ENCODE measurements around the gene LRRK1. TPM values are rescaled to one million over a fixed set of nuclear protein-coding genes. Genes with fewer than 3 reads are reported as not detected.

LRRK1 gene
- total RNA-seq, 1 experiment from 2014 or later: 7.0 TPM

DNA sequence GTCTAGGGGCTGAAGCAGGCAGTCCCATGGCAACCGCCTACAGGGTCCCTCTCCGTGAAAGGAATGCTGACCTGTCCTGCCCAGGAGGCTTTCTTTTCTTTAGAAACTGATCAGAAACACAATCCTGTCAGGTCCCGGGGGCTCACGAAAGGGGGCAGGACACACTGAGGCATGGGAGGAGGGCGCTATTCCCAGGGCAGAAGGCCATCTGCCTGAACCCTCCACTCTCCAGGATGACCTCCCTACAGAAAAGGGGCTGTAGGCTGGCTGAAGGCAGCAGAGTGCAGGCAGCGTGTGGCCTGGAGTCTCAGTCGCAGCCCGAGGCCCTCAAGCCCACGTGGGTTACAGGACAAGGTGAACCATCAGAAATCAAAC is 18.4 kb upstream of the LRRK1 start:
- Histone ChIP-seq H3K9me3 (ENCODE audit: low read length) (no peaks in the 10 kb centered on the region), H3K4me2 (ENCODE audit: low read length) (no peak overlapping the region), H4K20me1 (ENCODE audit: low read length) (peaks cover 44% of the 10 kb centered on the region), H3K4me1 (ENCODE audit: insufficient read depth, low read length) (no peaks in the 10 kb centered on the region; the same call in 1 of the 2 replicates), H3K9ac (ENCODE audit: low read length) (no peak overlapping the region), H2AFZ (ENCODE audit: low read length) (no peak overlapping the region), H3K9me2 (replicated peaks; ENCODE audit: low read length) (no peaks in the 10 kb centered on the region), H3K27me3 (ENCODE audit: low read length) (no peaks in the 10 kb centered on the region), H3F3A (ENCODE audit: low read length, unreplicated experiment) (peaks cover 91% of the 10 kb centered on the region), H3K36me3 (ENCODE audit: low read depth, low read length) (peaks cover 100% of the 10 kb centered on the region), H3K79me2 (ENCODE audit: low read length) (peaks cover 4% of the 10 kb centered on the region; the same call in 1 of the 2 replicates), H3K27ac (ENCODE audit: low read length) (0 out of 2 replicates have a peak overlapping the region, but pooled peaks have one; percentile 0), H3K4me3 (ENCODE audit: low read length) (no peak overlapping the region)
- CTCF ChIA-PET: interaction anchor here (1.0 kb wide), 1 partner anchor 18 kb away, joined by 3 read pairs; no protein-coding TSS in a partner anchor
- DNase-seq (no peak), ATAC-seq (no peak)
- TF ChIP-seq EZH2phosphoT487 (IDR thresholded peaks at IDR 0.05; ENCODE audit: borderline replicate concordance, low read length) (no peak), EZH2 (IDR thresholded peaks at IDR 0.05; ENCODE audit: low read length, unreplicated experiment) (no peak)
- TF ChIP-seq, protein P1, sequence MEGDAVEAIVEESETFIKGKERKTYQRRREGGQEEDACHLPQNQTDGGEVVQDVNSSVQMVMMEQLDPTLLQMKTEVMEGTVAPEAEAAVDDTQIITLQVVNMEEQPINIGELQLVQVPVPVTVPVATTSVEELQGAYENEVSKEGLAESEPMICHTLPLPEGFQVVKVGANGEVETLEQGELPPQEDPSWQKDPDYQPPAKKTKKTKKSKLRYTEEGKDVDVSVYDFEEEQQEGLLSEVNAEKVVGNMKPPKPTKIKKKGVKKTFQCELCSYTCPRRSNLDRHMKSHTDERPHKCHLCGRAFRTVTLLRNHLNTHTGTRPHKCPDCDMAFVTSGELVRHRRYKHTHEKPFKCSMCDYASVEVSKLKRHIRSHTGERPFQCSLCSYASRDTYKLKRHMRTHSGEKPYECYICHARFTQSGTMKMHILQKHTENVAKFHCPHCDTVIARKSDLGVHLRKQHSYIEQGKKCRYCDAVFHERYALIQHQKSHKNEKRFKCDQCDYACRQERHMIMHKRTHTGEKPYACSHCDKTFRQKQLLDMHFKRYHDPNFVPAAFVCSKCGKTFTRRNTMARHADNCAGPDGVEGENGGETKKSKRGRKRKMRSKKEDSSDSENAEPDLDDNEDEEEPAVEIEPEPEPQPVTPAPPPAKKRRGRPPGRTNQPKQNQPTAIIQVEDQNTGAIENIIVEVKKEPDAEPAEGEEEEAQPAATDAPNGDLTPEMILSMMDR (conservative IDR thresholded peaks at IDR 0.05; ENCODE audit: low read depth, low read length): no peak
- POLR2A ChIA-PET (ENCODE audit: unreplicated experiment): no interaction called here
- intact Hi-C loops (cut with micrococcal nuclease): no loop called here
- BruUV-seq (replicated peaks): no TSS peak

- H3K9me3 ChIP-seq (ENCODE audit: low read length): no peaks in the 10 kb centered on the region
- no peak overlapping the region for H3K4me2 ChIP-seq (ENCODE audit: low read length)
- H2AFZ ChIP-seq (ENCODE audit: low read length): no peak overlapping the region
- no peaks in the 10 kb centered on the region for H3K9me2 ChIP-seq (replicated peaks; ENCODE audit: low read length)
- intact Hi-C loops (cut with micrococcal nuclease): no loop called here
- H3K36me3 ChIP-seq (ENCODE audit: low read depth, low read length): peaks cover 100% of the 10 kb centered on the region
- ATAC-seq (no peak), DNase-seq (no peak)
- peaks cover 46% of the 10 kb centered on the region for H4K20me1 ChIP-seq (ENCODE audit: low read length)
- CTCF ChIA-PET: interaction anchor here (1.0 kb wide), 1 partner anchor 17 kb away, joined by 3 read pairs; no protein-coding TSS in a partner anchor
- no peaks in the 10 kb centered on the region; the same call in 1 of the 2 replicates for H3K4me1 ChIP-seq (ENCODE audit: insufficient read depth, low read length)
- H3K9ac ChIP-seq (ENCODE audit: low read length): no peak overlapping the region
- no TSS peak for BruUV-seq (replicated peaks)
- no peaks in the 10 kb centered on the region for H3K27me3 ChIP-seq (ENCODE audit: low read length)
- POLR2A ChIA-PET (ENCODE audit: unreplicated experiment): interaction anchor here (0.5 kb wide), 1 partner anchor 279 kb away, joined by 3 read pairs; no protein-coding TSS in a partner anchor
- H3K27ac ChIP-seq (ENCODE audit: low read length): peak overlapping the region; percentile 72
- TF ChIP-seq, protein P1 (conservative IDR thresholded peaks at IDR 0.05; ENCODE audit: low read depth, low read length): no peak
- TF ChIP-seq EZH2phosphoT487 (IDR thresholded peaks at IDR 0.05; ENCODE audit: borderline replicate concordance, low read length): no peak
- TF ChIP-seq EZH2 (IDR thresholded peaks at IDR 0.05; ENCODE audit: low read length, unreplicated experiment): no peak
- peaks cover 91% of the 10 kb centered on the region for H3F3A ChIP-seq (ENCODE audit: low read length, unreplicated experiment)
- no peak overlapping the region for H3K4me3 ChIP-seq (ENCODE audit: low read length)
- peaks cover under 1% of the 10 kb centered on the region; the same call in 1 of the 2 replicates for H3K79me2 ChIP-seq (ENCODE audit: low read length)
Measured at GRCh38 chr15:100901296-100901695, 17.9 kb upstream of the LRRK1 start.
